ENCODE measurements around the gene PIRT.
"Not testable (repeated sequence)": the region's sequence is repeated elsewhere in the genome, so short reads cannot be mapped to it uniquely, and the experiment has no call there.

The PIRT gene

DNA sequence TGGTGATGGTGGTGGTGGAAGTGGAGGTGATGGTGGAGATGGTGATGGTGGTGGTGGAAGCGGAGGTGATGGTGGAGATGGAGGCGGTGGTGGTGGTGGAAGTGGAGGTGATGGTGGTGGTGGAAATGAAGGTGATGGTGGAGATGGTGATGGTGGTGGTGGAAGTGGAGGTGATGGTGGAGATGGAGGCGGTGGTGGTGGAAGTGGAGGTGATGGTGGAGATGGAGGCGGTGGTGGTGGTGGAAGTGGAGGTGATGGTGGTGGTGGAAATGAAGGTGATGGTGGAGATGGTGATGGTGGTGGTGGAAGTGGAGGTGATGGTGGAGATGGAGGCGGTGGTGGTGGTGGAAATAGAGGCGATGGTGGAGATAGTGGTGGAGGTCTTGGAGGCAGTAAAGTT is 8.7 kb upstream of the PIRT start:
- not testable (repeated sequence) for H3K27ac ChIP-seq (ENCODE audit: low read length); H3K9me3 ChIP-seq (ENCODE audit: control insufficient read depth, insufficient read depth, low read length); H3K27me3 ChIP-seq (ENCODE audit: control insufficient read depth, insufficient read depth, low read length); H3K4me1 ChIP-seq (ENCODE audit: control insufficient read depth, insufficient read depth, low read length); H3K4me3 ChIP-seq (ENCODE audit: low read length); H3K36me3 ChIP-seq (ENCODE audit: control insufficient read depth, insufficient read depth, low read length); DNase-seq (ENCODE audit: low read depth, low spot score)
- no CpG with 5 or more reads among the region's 6 CpGs for WGBS (ENCODE audit: insufficient coverage, insufficient read length)

DNA sequence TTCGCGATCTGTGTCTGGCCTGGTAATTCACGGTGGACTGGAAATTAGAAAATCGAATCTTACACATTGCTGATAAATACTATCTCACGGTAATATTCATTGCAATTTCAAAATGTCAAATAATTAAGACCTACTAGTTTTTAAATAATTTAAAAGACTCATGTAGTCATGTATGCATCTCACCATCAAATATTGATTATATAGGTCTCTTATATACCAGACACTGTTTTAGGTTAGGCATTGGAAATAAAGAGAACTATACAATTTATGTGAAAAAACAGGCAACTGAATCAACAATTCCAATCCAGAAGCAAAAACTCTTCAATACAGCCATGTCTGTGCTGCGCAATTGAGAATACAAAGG is 7.5 kb upstream of the PIRT start:
- no peak overlapping the region for H3K4me3 ChIP-seq (ENCODE audit: low read length)
- WGBS (ENCODE audit: insufficient coverage, insufficient read length): no CpG with 5 or more reads among the region's 6 CpGs
- H3K4me1 ChIP-seq (ENCODE audit: control insufficient read depth, insufficient read depth, low read length): peaks cover 5% of the 10 kb centered on the region; the same call in 1 of the 2 replicates
- DNase-seq (ENCODE audit: low read depth, low spot score): no peak
- no peaks in the 10 kb centered on the region for H3K9me3 ChIP-seq (ENCODE audit: control insufficient read depth, insufficient read depth, low read length)
- H3K27ac ChIP-seq (ENCODE audit: low read length): no peak overlapping the region
- H3K36me3 ChIP-seq (ENCODE audit: control insufficient read depth, insufficient read depth, low read length): no peaks in the 10 kb centered on the region
- H3K27me3 ChIP-seq (ENCODE audit: control insufficient read depth, insufficient read depth, low read length): no peaks in the 10 kb centered on the region

DNA sequence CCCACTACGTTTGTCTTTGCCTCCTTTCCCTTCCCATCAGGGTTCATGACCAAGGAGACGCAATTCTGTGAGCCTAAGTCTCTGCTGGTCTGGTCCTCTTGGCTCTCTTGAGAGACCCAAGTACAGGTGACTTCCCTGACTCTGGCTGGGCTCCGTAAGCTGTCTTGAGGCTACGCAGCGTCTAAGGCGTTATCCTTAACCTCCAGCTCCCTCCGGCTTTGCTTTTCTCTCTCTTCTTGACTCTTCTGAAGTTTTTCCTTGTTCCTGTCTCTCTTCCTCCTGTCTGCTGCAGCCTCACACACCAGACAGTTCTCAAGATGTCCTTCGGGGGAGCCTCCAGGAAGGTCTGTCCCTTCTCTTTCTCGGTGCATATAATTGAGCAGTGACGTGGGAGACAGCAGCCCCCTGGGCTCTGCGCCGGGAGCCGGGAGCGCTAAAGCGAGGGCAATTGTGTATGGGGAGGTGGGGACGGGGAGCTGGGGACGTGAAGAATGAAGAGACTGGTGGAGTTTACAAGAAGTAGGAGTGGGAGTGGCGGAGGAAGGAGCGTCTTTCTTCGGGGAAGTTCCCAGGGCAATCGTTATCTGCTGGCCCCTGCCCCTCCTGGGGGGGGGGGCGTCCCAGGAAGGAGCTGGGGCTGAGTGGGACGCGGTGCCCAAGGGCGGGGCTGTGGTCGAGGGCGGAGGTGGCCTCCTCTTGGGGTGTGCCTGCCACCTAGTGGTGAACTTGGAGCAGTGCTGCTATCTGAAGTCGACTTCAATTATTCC is 6.9 kb upstream of the PIRT start:
- Histone ChIP-seq H3K27ac (ENCODE audit: low read length) (no peak overlapping the region), H3K4me1 (ENCODE audit: control insufficient read depth, insufficient read depth, low read length) (peaks cover 5% of the 10 kb centered on the region; the same call in 1 of the 2 replicates), H3K27me3 (ENCODE audit: control insufficient read depth, insufficient read depth, low read length) (no peaks in the 10 kb centered on the region), H3K9me3 (ENCODE audit: control insufficient read depth, insufficient read depth, low read length) (no peaks in the 10 kb centered on the region), H3K36me3 (ENCODE audit: control insufficient read depth, insufficient read depth, low read length) (no peaks in the 10 kb centered on the region), H3K4me3 (ENCODE audit: low read length) (peak overlapping the region; percentile 50; the same call in 1 of the 2 replicates)
- DNase-seq (ENCODE audit: low read depth, low spot score): peak; percentile 45
- no CpG with 5 or more reads among the region's 28 CpGs for WGBS (ENCODE audit: insufficient coverage, insufficient read length)

DNA sequence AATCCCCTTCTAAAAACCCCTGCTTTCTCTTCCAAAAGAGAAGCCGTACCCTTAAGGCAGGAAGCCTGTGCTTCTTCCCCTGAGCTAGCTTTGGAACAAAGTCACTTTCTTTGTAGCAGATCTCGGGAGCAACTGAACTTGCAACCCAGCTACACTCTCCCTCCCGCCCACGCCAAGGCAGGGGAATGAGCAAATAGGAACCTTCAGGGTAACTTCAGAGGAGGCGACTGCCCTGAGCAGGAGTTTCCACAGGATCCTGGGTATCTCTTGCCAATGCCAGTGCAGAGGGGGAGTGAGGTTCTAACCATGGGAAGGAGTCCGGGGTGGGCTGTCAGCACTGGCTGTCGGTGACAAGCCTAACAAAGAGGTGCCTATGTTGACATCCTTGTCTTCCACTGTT is 5.9 kb upstream of the PIRT start:
- Histone ChIP-seq H3K27me3 (ENCODE audit: control insufficient read depth, insufficient read depth, low read length) (no peaks in the 10 kb centered on the region), H3K4me3 (ENCODE audit: low read length) (no peak overlapping the region), H3K27ac (ENCODE audit: low read length) (no peak overlapping the region), H3K36me3 (ENCODE audit: control insufficient read depth, insufficient read depth, low read length) (no peaks in the 10 kb centered on the region), H3K9me3 (ENCODE audit: control insufficient read depth, insufficient read depth, low read length) (no peaks in the 10 kb centered on the region), H3K4me1 (ENCODE audit: control insufficient read depth, insufficient read depth, low read length) (peaks cover 5% of the 10 kb centered on the region; the same call in 1 of the 2 replicates)
- WGBS (ENCODE audit: insufficient coverage, insufficient read length): no CpG with 5 or more reads among the region's 7 CpGs
- no peak for DNase-seq (ENCODE audit: low read depth, low spot score)

DNA sequence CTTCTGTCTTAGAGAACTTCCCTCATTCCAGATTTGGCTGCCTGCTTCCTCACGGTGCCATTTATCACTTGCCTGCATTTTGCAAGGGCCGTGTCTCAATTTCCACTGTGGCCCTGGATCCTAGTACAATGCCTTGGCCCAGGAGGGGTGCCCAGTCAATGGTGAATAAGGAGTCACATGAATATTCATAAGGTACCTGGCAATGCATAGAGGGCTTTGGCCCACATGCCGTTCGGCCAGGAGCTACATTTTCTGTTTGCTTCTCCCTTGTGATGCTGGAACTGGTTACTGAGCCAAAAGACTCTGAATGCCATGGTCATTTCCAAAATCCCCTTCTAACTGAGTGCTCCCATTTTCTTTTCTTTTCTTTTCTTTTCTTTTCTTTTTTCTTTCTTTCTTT is 4.8 kb upstream of the PIRT start:
- peaks cover 5% of the 10 kb centered on the region; the same call in 1 of the 2 replicates for H3K4me1 ChIP-seq (ENCODE audit: control insufficient read depth, insufficient read depth, low read length)
- H3K27me3 ChIP-seq (ENCODE audit: control insufficient read depth, insufficient read depth, low read length): no peaks in the 10 kb centered on the region
- no peaks in the 10 kb centered on the region for H3K36me3 ChIP-seq (ENCODE audit: control insufficient read depth, insufficient read depth, low read length)
- H3K4me3 ChIP-seq (ENCODE audit: low read length): no peak overlapping the region
- DNase-seq (ENCODE audit: low read depth, low spot score): no peak
- no CpG with 5 or more reads among the region's 4 CpGs for whole genome bisulfite sequencing (ENCODE audit: insufficient coverage, insufficient read length)
- H3K27ac ChIP-seq (ENCODE audit: low read length): no peak overlapping the region
- no peaks in the 10 kb centered on the region for H3K9me3 ChIP-seq (ENCODE audit: control insufficient read depth, insufficient read depth, low read length)

DNA sequence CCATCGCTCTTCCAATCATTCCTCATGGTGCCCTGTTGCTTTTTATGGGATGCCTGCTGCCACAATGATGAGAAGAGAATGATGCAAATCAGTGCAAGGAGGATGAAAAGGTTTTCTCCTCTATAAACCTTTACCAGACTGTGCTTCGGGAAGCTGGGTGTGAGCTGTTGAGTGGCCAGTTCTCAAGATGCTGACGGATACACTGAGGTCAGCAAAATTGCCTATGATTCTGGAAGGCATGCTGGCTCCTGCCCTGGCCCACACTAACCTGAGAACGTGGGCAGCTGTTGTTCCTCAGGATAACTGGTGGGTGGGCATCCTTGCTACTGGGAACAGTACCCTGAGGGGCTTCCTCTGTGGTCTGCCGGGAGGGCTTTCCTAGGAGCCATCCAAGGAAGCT is 795 bp upstream of the PIRT start:
- Histone ChIP-seq H3K27ac (ENCODE audit: low read length) (no peak overlapping the region), H3K27me3 (ENCODE audit: control insufficient read depth, insufficient read depth, low read length) (no peaks in the 10 kb centered on the region), H3K36me3 (ENCODE audit: control insufficient read depth, insufficient read depth, low read length) (no peaks in the 10 kb centered on the region), H3K4me1 (ENCODE audit: control insufficient read depth, insufficient read depth, low read length) (peaks cover 4% of the 10 kb centered on the region; the same call in 1 of the 2 replicates), H3K9me3 (ENCODE audit: control insufficient read depth, insufficient read depth, low read length) (no peaks in the 10 kb centered on the region), H3K4me3 (ENCODE audit: low read length) (no peak overlapping the region)
- WGBS (ENCODE audit: insufficient coverage, insufficient read length): no CpG with 5 or more reads among the region's 5 CpGs
- no peak for DNase-seq (ENCODE audit: low read depth, low spot score)

DNA sequence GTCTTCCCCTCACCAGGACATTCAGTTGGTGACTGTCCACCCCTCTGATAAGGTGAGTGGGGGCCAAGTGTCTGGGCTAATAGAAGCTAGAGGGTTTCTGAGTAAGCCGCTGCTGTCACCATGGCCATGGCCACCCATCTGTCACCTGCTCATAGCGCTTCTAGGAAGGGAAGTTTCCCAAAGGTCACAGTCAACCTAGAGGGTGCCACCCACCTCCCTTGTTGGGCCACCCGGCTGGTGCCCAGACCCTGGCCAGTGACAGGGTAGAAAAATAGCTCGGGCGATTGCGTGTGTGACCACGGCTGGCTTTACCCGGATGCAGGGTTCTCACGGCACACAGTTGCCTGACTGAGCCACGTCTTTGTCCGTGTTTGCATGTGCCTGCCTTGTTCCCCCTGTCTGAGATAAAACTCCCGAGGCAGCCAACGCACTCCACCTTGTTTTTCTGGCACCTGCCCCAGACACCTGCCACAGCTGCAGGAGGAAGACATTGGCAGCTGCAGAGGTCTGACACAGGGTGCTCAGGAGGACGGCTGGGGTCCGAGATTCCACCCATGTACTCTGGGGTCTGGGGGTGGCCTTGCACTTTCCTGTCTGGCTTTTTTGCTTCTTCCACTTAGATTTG is 809 bp downstream of the PIRT start:
- Histone ChIP-seq H3K4me3 (ENCODE audit: low read length) (no peak overlapping the region), H3K27ac (ENCODE audit: low read length) (no peak overlapping the region), H3K36me3 (ENCODE audit: control insufficient read depth, insufficient read depth, low read length) (no peaks in the 10 kb centered on the region), H3K27me3 (ENCODE audit: control insufficient read depth, insufficient read depth, low read length) (no peaks in the 10 kb centered on the region), H3K9me3 (ENCODE audit: control insufficient read depth, insufficient read depth, low read length) (no peaks in the 10 kb centered on the region), H3K4me1 (ENCODE audit: control insufficient read depth, insufficient read depth, low read length) (no peaks in the 10 kb centered on the region)
- no peak for DNase-seq (ENCODE audit: low read depth, low spot score)
- no CpG with 5 or more reads among the region's 15 CpGs for WGBS (ENCODE audit: insufficient coverage, insufficient read length)

DNA sequence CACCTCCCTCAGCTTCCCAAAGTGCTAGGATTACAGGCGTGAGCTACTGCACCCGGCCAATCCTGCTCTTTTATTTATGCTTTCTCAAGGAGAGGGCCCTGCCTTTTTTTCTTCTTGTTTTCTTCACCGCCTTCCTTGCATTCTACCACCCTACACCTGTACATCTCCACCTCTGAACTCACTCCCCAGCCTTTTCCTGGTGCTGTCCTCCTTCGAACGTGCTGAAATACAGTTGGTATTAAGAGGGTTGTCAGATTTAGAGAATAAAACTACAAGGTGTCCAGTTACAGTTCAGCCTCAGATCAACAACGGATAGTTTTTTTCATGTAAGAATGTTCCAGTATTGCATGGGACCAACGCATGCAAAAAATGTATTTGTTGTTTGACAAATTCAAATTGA is 1.7 kb downstream of the PIRT start:
- DNase-seq (ENCODE audit: low read depth, low spot score): no peak
- H3K27me3 ChIP-seq (ENCODE audit: control insufficient read depth, insufficient read depth, low read length): no peaks in the 10 kb centered on the region
- no peaks in the 10 kb centered on the region for H3K4me1 ChIP-seq (ENCODE audit: control insufficient read depth, insufficient read depth, low read length)
- no peaks in the 10 kb centered on the region for H3K36me3 ChIP-seq (ENCODE audit: control insufficient read depth, insufficient read depth, low read length)
- H3K9me3 ChIP-seq (ENCODE audit: control insufficient read depth, insufficient read depth, low read length): no peaks in the 10 kb centered on the region
- no peak overlapping the region for H3K4me3 ChIP-seq (ENCODE audit: low read length)
- H3K27ac ChIP-seq (ENCODE audit: low read length): no peak overlapping the region
- no CpG with 5 or more reads among the region's 7 CpGs for WGBS (ENCODE audit: insufficient coverage, insufficient read length)

DNA sequence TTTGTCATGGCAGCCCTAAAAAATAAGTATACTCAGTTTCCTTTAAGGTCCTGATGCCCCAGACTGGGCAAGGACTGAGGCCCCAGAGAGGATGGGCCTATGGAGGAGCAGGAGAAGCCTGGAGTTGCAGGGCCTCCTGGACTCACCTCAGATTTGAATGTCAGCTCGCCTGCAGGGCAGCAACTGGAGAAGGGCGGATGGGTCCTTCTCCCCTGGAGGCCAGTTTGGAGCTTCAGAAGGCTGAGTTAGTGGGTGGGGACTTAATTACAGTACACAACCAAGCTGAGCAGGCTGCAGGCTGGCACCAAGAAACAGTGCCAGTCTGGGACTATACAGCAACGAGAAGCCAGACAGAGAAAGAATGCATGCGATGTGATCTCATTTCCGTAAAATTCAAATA is 6.2 kb downstream of the PIRT start:
- Histone ChIP-seq H3K9me3 (ENCODE audit: control insufficient read depth, insufficient read depth, low read length) (no peaks in the 10 kb centered on the region), H3K36me3 (ENCODE audit: control insufficient read depth, insufficient read depth, low read length) (no peaks in the 10 kb centered on the region), H3K4me3 (ENCODE audit: low read length) (no peak overlapping the region), H3K27ac (ENCODE audit: low read length) (no peak overlapping the region), H3K27me3 (ENCODE audit: control insufficient read depth, insufficient read depth, low read length) (no peaks in the 10 kb centered on the region), H3K4me1 (ENCODE audit: control insufficient read depth, insufficient read depth, low read length) (no peaks in the 10 kb centered on the region)
- no CpG with 5 or more reads among the region's 5 CpGs for WGBS (ENCODE audit: insufficient coverage, insufficient read length)
- DNase-seq (ENCODE audit: low read depth, low spot score): no peak

DNA sequence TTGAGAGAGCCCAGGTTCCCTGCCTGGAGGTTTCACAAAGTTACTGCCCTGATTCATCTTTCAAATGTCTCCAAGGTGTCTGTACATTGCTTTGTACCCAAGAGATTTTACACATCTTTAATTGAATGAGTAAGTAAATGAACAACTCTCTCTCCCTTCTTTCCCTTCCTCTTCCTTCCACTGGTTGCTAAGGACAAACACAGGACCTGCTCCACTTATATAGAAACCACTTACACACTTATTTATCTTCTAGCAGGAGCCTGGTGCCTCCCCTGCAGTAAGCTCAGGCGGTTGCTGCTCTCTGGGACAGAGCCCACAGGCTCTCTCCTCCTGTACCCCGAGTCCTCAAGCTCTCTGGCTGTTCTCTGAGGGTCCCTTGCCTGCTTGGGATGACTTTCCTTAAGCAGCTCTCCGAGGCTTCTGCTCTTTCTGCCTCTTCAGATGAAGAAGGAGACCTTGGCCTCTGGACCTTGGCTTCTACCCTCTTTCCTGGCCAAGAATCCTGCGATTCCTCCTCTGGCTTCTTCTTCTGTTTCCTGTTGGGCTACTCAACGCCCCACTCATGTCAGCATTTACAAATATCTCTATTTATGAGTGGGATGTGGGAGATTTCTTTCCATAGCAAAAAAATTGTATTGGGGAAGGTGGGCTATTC is 9.9 kb downstream of the PIRT start:
- Histone ChIP-seq H3K27me3 (ENCODE audit: control insufficient read depth, insufficient read depth, low read length) (no peaks in the 10 kb centered on the region), H3K9me3 (ENCODE audit: control insufficient read depth, insufficient read depth, low read length) (no peaks in the 10 kb centered on the region), H3K4me1 (ENCODE audit: control insufficient read depth, insufficient read depth, low read length) (no peaks in the 10 kb centered on the region), H3K27ac (ENCODE audit: low read length) (no peak overlapping the region), H3K4me3 (ENCODE audit: low read length) (no peak overlapping the region), H3K36me3 (ENCODE audit: control insufficient read depth, insufficient read depth, low read length) (no peaks in the 10 kb centered on the region)
- no CpG with 5 or more reads among the region's 5 CpGs for WGBS (ENCODE audit: insufficient coverage, insufficient read length)
- no peak for DNase-seq (ENCODE audit: low read depth, low spot score)
